Measurements from ENCODE around the gene TMEM106C. TPM values are rescaled to one million over a fixed set of nuclear protein-coding genes. Genes with fewer than 3 reads are reported as not detected.

Gene TMEM106C
- total and polyA plus RNA-seq, 9 of the 15 experiments (the other 6 are each of a cell fraction or from before 2014, with no cell fraction given) = 37.6 to 183 (median 57.2) TPM

DNA sequence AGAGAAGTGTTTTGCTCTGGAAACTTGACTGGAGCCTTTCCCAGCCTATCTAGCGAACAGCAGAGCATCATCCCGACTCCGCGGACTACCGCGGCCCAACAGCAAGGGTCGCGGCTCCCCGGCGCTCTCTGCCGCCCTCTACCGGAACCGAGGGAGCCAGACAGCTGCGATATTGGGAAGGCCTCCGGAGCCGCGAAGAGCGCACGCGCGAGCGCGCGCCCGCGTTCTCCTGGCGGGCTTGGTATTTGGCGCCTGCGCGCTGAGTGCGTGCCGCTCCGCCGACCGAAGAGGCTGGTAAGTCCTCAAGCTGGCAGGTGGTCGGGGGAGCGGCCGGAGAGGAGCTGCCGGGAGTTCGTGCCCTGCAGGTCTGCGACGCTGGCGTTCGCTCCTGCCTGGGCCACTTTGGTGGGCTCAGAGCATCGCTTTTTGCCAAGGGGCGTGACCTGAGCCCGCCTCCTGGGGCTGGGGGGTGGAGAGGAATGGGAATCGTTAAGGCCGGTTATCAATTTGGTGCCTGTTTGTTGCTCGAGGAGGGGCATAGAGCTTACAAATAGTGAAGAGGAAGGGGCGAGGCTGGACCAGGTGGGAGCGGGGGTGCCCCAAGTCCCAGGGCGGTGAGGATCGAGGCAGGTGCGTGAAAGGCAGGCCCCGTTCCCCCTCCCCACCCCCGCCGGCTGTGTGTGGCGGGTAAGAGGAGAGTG lies at the start of gene TMEM106C (continued):
- TF ChIP-seq, protein P1, sequence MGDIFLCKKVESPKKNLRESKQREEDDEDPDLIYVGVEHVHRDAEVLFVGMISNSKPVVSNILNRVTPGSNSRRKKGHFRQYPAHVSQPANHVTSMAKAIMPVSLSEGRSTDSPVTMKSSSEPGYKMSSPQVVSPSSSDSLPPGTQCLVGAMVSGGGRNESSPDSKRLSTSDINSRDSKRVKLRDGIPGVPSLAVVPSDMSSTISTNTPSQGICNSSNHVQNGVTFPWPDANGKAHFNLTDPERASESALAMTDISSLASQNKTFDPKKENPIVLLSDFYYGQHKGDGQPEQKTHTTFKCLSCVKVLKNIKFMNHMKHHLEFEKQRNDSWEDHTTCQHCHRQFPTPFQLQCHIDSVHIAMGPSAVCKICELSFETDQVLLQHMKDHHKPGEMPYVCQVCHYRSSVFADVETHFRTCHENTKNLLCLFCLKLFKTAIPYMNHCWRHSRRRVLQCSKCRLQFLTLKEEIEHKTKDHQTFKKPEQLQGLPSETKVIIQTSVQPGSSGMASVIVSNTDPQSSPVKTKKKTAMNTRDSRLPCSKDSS (IDR thresholded peaks at IDR 0.05; ENCODE audit: low read depth, partially characterized antibody) = no peak
- TF ChIP-seq CTBP1 (IDR thresholded peaks at IDR 0.05; ENCODE audit: borderline replicate concordance) = peak; percentile 72; the same call in 1 of the 2 replicates
- TF ChIP-seq ZBED1 (IDR thresholded peaks at IDR 0.05) = no peak
- peak; percentile 46 for TF ChIP-seq HNRNPLL (IDR thresholded peaks at IDR 0.05; ENCODE audit: low read depth, low read length, poor library complexity, severe bottlenecking)
- TF ChIP-seq MYC (IDR thresholded peaks at IDR 0.05; ENCODE audit: low read depth, low read length) = peak; percentile 29; the same call in 1 of the 2 replicates
- no peak for TF ChIP-seq MYC (CRISPR knock-in tag; IDR thresholded peaks at IDR 0.05; ENCODE audit: borderline replicate concordance, low read depth)
- no peak for TF ChIP-seq ZNF253 (CRISPR knock-in tag; conservative IDR thresholded peaks at IDR 0.05)
- TF ChIP-seq ZNF263 (CRISPR knock-in tag; IDR thresholded peaks at IDR 0.05; ENCODE audit: borderline replicate concordance) = 0 out of 2 replicates have a peak, but pooled peaks have one; percentile 35
- TF ChIP-seq ZNF12 (CRISPR knock-in tag; IDR thresholded peaks at IDR 0.05) = peak; percentile 16; the same call in 1 of the 2 replicates
- TF ChIP-seq, protein P2, sequence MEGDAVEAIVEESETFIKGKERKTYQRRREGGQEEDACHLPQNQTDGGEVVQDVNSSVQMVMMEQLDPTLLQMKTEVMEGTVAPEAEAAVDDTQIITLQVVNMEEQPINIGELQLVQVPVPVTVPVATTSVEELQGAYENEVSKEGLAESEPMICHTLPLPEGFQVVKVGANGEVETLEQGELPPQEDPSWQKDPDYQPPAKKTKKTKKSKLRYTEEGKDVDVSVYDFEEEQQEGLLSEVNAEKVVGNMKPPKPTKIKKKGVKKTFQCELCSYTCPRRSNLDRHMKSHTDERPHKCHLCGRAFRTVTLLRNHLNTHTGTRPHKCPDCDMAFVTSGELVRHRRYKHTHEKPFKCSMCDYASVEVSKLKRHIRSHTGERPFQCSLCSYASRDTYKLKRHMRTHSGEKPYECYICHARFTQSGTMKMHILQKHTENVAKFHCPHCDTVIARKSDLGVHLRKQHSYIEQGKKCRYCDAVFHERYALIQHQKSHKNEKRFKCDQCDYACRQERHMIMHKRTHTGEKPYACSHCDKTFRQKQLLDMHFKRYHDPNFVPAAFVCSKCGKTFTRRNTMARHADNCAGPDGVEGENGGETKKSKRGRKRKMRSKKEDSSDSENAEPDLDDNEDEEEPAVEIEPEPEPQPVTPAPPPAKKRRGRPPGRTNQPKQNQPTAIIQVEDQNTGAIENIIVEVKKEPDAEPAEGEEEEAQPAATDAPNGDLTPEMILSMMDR (IDR thresholded peaks at IDR 0.05 in 2 of 3, conservative IDR thresholded peaks at IDR 0.05 in 1 of 3; ENCODE audit: insufficient read depth in 2 of 3, low read depth in 1 of 3, low read length in 3 of 3) = peak; percentile 97 to 98 (median 97)
- peak in 1 of 2 experiments; percentile 51; a peak in 1 of 3 replicates for TF ChIP-seq CBX3 (IDR thresholded peaks at IDR 0.05; ENCODE audit: borderline replicate concordance in 1 of 2, low read length in 2 of 2)
- TF ChIP-seq FOXJ3 (CRISPR knock-in tag; IDR thresholded peaks at IDR 0.05) = no peak
- TF ChIP-seq ZNF764 (CRISPR knock-in tag; IDR thresholded peaks at IDR 0.05; ENCODE audit: low read depth) = no peak
- TF ChIP-seq KDM4B (IDR thresholded peaks at IDR 0.05; ENCODE audit: borderline replicate concordance in 2 of 2, low read depth in 1 of 2) = no peak
- TF ChIP-seq ZNF311 (CRISPR knock-in tag; IDR thresholded peaks at IDR 0.05) = no peak
- TF ChIP-seq SRF (CRISPR knock-in tag; IDR thresholded peaks at IDR 0.05) = peak in 1 of 2 experiments; percentile 52; a peak in 1 of 4 replicates
- TF ChIP-seq SMAD4 (CRISPR knock-in tag; conservative IDR thresholded peaks at IDR 0.05) = no peak
- TF ChIP-seq, protein P3, sequence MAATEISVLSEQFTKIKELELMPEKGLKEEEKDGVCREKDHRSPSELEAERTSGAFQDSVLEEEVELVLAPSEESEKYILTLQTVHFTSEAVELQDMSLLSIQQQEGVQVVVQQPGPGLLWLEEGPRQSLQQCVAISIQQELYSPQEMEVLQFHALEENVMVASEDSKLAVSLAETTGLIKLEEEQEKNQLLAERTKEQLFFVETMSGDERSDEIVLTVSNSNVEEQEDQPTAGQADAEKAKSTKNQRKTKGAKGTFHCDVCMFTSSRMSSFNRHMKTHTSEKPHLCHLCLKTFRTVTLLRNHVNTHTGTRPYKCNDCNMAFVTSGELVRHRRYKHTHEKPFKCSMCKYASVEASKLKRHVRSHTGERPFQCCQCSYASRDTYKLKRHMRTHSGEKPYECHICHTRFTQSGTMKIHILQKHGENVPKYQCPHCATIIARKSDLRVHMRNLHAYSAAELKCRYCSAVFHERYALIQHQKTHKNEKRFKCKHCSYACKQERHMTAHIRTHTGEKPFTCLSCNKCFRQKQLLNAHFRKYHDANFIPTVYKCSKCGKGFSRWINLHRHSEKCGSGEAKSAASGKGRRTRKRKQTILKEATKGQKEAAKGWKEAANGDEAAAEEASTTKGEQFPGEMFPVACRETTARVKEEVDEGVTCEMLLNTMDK (IDR thresholded peaks at IDR 0.05; ENCODE audit: borderline replicate concordance, insufficient read depth, low read depth, low read length, poor library complexity, severe bottlenecking) = peak; percentile 3
- peak; percentile 96 to 97 for TF ChIP-seq NRF1 (conservative IDR thresholded peaks at IDR 0.05 in 1 of 2, IDR thresholded peaks at IDR 0.05 in 1 of 2)
- no peak for TF ChIP-seq NFE2L1 (tag; IDR thresholded peaks at IDR 0.05; ENCODE audit: borderline replicate concordance, low read depth)
- no peak for TF ChIP-seq FUS (optimal IDR thresholded peaks at IDR 0.05; ENCODE audit: low read depth, low read length)
- TF ChIP-seq GABPB1 (CRISPR knock-in tag; IDR thresholded peaks at IDR 0.05) = no peak; the same call in 1 of the 2 replicates
